ENCODE data around the gene NMNAT2.

Gene NMNAT2

DNA sequence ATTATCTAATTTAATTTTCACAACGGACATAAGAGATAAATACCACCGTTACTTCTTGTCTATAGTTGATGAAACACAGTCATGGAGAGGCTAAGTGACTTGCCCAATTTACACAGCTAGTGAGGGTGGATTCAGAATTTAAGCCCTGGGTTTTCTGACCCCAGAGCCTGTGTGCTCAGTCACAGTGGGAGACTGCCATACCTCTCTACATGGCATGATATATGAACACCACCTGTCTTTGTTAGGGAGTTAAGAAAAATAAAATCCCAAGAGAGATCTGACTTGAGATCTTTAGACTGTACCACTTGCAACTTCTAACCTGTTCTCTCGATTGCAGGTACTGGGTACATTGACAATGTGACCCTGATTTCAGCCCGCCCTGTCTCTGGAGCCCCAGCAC, 191.8 kb downstream of the NMNAT2 start:
- Histone ChIP-seq H3K4me3 (IDR thresholded peaks at IDR 0.05; ENCODE audit: insufficient read depth, low read depth, low read length) (no peak overlapping the region), H3K27me3 (ENCODE audit: insufficient read depth, low read depth) (no peaks in the 10 kb centered on the region), H4K20me1 (ENCODE audit: insufficient read depth) (no peaks in the 10 kb centered on the region), H3K9ac (no peak overlapping the region), H3K79me2 (ENCODE audit: insufficient read depth, low read depth) (no peaks in the 10 kb centered on the region), H3K27ac (no peak overlapping the region), H3K36me3 (ENCODE audit: insufficient read depth) (no peaks in the 10 kb centered on the region), H3K4me1 (ENCODE audit: low read depth, poor library complexity, severe bottlenecking) (no peaks in the 10 kb centered on the region), H2AFZ (ENCODE audit: low read depth) (no peak overlapping the region), H3K4me2 (no peak overlapping the region)
- TF ChIP-seq, protein P1, sequence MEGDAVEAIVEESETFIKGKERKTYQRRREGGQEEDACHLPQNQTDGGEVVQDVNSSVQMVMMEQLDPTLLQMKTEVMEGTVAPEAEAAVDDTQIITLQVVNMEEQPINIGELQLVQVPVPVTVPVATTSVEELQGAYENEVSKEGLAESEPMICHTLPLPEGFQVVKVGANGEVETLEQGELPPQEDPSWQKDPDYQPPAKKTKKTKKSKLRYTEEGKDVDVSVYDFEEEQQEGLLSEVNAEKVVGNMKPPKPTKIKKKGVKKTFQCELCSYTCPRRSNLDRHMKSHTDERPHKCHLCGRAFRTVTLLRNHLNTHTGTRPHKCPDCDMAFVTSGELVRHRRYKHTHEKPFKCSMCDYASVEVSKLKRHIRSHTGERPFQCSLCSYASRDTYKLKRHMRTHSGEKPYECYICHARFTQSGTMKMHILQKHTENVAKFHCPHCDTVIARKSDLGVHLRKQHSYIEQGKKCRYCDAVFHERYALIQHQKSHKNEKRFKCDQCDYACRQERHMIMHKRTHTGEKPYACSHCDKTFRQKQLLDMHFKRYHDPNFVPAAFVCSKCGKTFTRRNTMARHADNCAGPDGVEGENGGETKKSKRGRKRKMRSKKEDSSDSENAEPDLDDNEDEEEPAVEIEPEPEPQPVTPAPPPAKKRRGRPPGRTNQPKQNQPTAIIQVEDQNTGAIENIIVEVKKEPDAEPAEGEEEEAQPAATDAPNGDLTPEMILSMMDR (conservative IDR thresholded peaks at IDR 0.05; ENCODE audit: low read depth, low read length) = no peak

DNA sequence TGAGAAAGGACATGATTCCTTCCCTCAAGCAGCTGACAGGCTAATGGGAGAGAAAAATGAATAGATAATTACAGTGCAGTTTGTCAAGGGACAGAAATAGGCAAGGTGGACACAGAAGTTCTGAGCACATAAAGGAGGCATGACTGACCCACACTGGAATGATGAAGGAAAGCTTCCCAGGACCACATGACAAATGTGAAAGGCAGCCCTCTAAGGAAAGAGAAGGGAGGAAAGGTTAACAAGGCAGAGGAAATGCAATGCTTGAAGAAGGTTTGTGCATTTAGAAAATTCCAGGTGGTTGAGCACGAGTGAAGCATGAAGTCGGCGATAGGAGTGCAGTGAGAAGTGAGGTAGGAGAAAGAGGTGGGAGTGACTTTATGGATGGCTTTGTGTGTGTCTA, 194.7 kb downstream of the NMNAT2 start:
- no peaks in the 10 kb centered on the region for H3K4me1 ChIP-seq (ENCODE audit: low read depth, poor library complexity, severe bottlenecking)
- no peaks in the 10 kb centered on the region for H3K36me3 ChIP-seq (ENCODE audit: insufficient read depth)
- no peaks in the 10 kb centered on the region for H3K27me3 ChIP-seq (ENCODE audit: insufficient read depth, low read depth)

DNA sequence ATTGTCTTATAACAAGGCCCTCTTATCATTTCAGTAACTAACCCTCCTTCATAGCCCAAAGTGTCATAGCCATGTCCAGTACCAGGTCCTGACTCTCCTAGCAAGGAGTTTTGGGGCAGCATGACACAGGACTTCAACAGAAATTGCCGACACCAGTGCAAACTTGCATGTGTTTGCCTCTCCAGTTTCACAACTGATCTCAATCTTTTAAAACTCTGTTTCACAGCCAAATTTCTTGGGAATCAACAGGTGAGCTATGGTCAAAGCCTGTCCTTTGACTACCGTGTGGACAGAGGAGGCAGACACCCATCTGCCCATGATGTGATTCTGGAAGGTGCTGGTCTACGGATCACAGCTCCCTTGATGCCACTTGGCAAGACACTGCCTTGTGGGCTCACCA, 195.3 kb downstream of the NMNAT2 start:
- Histone ChIP-seq H3K27ac (no peak overlapping the region), H3K36me3 (ENCODE audit: insufficient read depth) (no peaks in the 10 kb centered on the region), H3K4me1 (ENCODE audit: low read depth, poor library complexity, severe bottlenecking) (no peaks in the 10 kb centered on the region), H3K4me3 (IDR thresholded peaks at IDR 0.05; ENCODE audit: insufficient read depth, low read depth, low read length) (no peak overlapping the region), H3K27me3 (ENCODE audit: insufficient read depth, low read depth) (no peaks in the 10 kb centered on the region), H4K20me1 (ENCODE audit: insufficient read depth) (no peaks in the 10 kb centered on the region), H3K79me2 (ENCODE audit: insufficient read depth, low read depth) (no peaks in the 10 kb centered on the region), H3K9ac (no peak overlapping the region), H2AFZ (ENCODE audit: low read depth) (no peak overlapping the region), H3K4me2 (no peak overlapping the region)
- TF ChIP-seq, protein P1 (conservative IDR thresholded peaks at IDR 0.05; ENCODE audit: low read depth, low read length) = no peak

More for the DNA sequence above, 194.7 kb downstream of the NMNAT2 start:
- Histone ChIP-seq H3K4me3 (IDR thresholded peaks at IDR 0.05; ENCODE audit: insufficient read depth, low read depth, low read length) (no peak overlapping the region), H3K9ac (no peak overlapping the region), H3K27ac (no peak overlapping the region), H3K79me2 (ENCODE audit: insufficient read depth, low read depth) (no peaks in the 10 kb centered on the region), H2AFZ (ENCODE audit: low read depth) (no peak overlapping the region), H4K20me1 (ENCODE audit: insufficient read depth) (no peaks in the 10 kb centered on the region), H3K4me2 (no peak overlapping the region)
- TF ChIP-seq, protein P1 (conservative IDR thresholded peaks at IDR 0.05; ENCODE audit: low read depth, low read length) = no peak

DNA sequence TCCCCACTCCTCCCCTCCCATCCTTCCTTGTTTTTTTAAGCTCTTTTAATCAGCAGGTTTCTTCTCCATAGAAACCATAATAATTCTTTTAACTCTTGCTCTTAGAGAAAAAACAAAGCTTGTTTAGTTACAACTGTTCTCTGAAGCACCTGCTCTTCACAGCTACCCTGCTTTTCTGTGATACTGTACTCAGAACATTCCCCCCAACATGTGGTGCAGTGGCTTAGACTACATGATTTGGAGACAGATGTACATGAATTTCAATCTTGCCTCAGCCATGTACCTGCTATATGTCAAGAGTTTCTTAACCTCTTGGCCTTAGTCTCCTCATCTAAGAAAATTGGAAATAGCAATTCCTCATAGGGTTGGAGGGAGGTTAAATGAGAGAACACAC, 198.6 kb downstream of the NMNAT2 start:
- H4K20me1 ChIP-seq (ENCODE audit: insufficient read depth) = no peaks in the 10 kb centered on the region
- TF ChIP-seq, protein P1 (conservative IDR thresholded peaks at IDR 0.05; ENCODE audit: low read depth, low read length) = no peak
- H3K27ac ChIP-seq = no peak overlapping the region
- no peaks in the 10 kb centered on the region for H3K4me1 ChIP-seq (ENCODE audit: low read depth, poor library complexity, severe bottlenecking)
- no peaks in the 10 kb centered on the region for H3K27me3 ChIP-seq (ENCODE audit: insufficient read depth, low read depth)
- no peak overlapping the region for H3K4me2 ChIP-seq
- no peaks in the 10 kb centered on the region for H3K79me2 ChIP-seq (ENCODE audit: insufficient read depth, low read depth)
- H3K4me3 ChIP-seq (IDR thresholded peaks at IDR 0.05; ENCODE audit: insufficient read depth, low read depth, low read length) = no peak overlapping the region
- no peaks in the 10 kb centered on the region for H3K36me3 ChIP-seq (ENCODE audit: insufficient read depth)
- H3K9ac ChIP-seq = no peak overlapping the region
- H2AFZ ChIP-seq (ENCODE audit: low read depth) = no peak overlapping the region

Measured in KMS-11 (cell line).